Activated CD8-positive, alpha-beta T cell treated with anti-CD3 and anti-CD28 coated beads for 36 hours (primary cell): Measurements from ENCODE around the gene EMP1. TPM values are rescaled to one million over a fixed set of nuclear protein-coding genes. Genes with fewer than 3 reads are reported as not detected.

Source experiments
- ATAC-seq: fragments of 200-7000 bp; cut with Tn5 transposase; one replicate; pipeline ENCODE4 v1.10.0; 2021; ENCODE audit warnings: mild to moderate bottlenecking, moderate library complexity
- CTCF ChIA-PET: fragments of 350-600 bp; sonication (Branson Sonifier 250); formaldehyde crosslinking; loops from one replicate; lab custom pipeline; 2021; ENCODE audit warnings: antibody characterized with exemption; lab: Charles Lee
- POLR2A ChIA-PET: fragments of 350-600 bp; sonication (Branson Sonifier 250); formaldehyde crosslinking; loops from one replicate; lab custom pipeline; 2021; ENCODE audit warnings: antibody characterized with exemption; lab: Charles Lee
- DNase-seq: peaks from one replicate; pipeline ENCODE4 v3.0.0-alpha.2; 2020
- H3K27ac Mint-ChIP-seq: one replicate; pipeline ENCODE4 v1.8.0; 2021; ENCODE audit warnings: mild to moderate bottlenecking, mixed read lengths
- H3K27me3 Mint-ChIP-seq: one replicate; pipeline ENCODE4 v1.8.0; 2021; ENCODE audit warnings: mixed read lengths
- H3K36me3 Mint-ChIP-seq: one replicate; pipeline ENCODE4 v1.8.0; 2021; ENCODE audit warnings: low read depth, mixed read lengths
- H3K4me1 Mint-ChIP-seq: one replicate; pipeline ENCODE4 v1.8.0; 2021; ENCODE audit warnings: low read depth, mixed read lengths
- H3K4me3 Mint-ChIP-seq: one replicate; pipeline ENCODE4 v1.8.0; 2021; ENCODE audit warnings: mild to moderate bottlenecking, moderate library complexity, mixed read lengths
- H3K9me3 Mint-ChIP-seq: one replicate; pipeline ENCODE4 v1.8.0; 2021; ENCODE audit warnings: mixed read lengths
- intact Hi-C: fragments of 100-400 bp; cut with micrococcal nuclease; formaldehyde crosslinking; loops from one replicate; pipeline ENCODE4 v1.10.0; 2022
- total RNA-seq, 2 experiments: library from RNA; stranded (reverse); gene quantifications; one replicate each; pipeline ENCODE4 v1.2.3, GENCODE V29; 2021
- TF ChIP-seq, protein P1 (sequence below): fragments of 200-600 bp; IDR thresholded peaks from one replicate; pipeline ENCODE4 v1.8.0; 2022; ENCODE audit warnings: antibody characterized with exemption, mild to moderate bottlenecking

EMP1 gene
- total RNA-seq, 2 experiments from 2014 or later = 3.1 to 3.6 TPM

DNA sequence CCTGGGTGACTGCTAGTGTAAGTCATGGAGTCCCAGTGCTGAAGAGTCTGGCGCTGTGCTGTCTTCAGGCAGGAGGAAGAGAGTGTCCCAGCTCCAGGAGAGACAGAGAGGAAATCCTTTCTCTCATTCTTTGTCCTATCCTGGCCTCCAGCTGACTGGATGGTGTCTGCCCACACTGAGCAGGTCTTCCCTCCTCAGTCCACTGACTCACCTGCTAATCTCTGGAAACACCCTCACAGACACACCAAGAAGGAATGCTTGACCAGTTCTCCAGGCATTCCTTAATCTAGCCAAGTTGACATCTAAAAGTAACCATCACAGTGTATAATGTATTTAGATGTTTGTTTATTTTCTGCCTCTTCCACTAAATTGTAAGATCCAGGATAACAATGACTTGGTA, 53.9 kb downstream of the EMP1 start:
- TF ChIP-seq, protein P1, sequence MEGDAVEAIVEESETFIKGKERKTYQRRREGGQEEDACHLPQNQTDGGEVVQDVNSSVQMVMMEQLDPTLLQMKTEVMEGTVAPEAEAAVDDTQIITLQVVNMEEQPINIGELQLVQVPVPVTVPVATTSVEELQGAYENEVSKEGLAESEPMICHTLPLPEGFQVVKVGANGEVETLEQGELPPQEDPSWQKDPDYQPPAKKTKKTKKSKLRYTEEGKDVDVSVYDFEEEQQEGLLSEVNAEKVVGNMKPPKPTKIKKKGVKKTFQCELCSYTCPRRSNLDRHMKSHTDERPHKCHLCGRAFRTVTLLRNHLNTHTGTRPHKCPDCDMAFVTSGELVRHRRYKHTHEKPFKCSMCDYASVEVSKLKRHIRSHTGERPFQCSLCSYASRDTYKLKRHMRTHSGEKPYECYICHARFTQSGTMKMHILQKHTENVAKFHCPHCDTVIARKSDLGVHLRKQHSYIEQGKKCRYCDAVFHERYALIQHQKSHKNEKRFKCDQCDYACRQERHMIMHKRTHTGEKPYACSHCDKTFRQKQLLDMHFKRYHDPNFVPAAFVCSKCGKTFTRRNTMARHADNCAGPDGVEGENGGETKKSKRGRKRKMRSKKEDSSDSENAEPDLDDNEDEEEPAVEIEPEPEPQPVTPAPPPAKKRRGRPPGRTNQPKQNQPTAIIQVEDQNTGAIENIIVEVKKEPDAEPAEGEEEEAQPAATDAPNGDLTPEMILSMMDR = no peak
- Mint-ChIP-seq H3K9me3 (no peaks in the 10 kb centered on the region), H3K27me3 (peaks cover 7% of the 10 kb centered on the region), H3K4me1 (no peaks in the 10 kb centered on the region), H3K27ac (no peak overlapping the region), H3K36me3 (no peaks in the 10 kb centered on the region), H3K4me3 (no peak overlapping the region)
- ChIA-PET POLR2A (no interaction called here), CTCF (no interaction called here)
- no peak for DNase-seq
- intact Hi-C loops = no loop called here
- ATAC-seq = no peak

DNA sequence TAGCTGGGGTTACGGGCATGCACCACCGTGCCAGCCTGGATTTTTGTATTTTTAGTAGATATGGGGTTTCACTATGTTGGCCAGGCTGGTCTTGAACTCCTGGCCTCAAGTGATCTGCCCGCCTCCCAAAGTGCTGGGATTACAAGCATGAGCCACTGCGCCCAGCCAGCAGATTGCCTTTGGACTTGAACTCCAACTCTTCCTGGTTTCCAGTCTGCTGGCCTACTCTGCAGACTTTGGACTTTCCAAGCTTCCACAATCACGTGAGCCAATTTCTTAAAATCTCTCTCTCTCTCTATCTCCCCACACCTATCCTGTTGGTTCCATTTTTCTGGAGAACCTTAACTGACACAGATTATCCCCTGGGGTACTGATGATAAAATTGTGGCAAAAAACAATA, 55.0 kb downstream of the EMP1 start:
- no peak overlapping the region for H3K4me3 Mint-ChIP-seq
- intact Hi-C loops = no loop called here
- H3K36me3 Mint-ChIP-seq = no peaks in the 10 kb centered on the region
- TF ChIP-seq, protein P1 = no peak
- peaks cover 8% of the 10 kb centered on the region for H3K27me3 Mint-ChIP-seq
- ChIA-PET POLR2A (no interaction called here), CTCF (no interaction called here)
- DNase-seq (no peak), ATAC-seq (no peak)
- no peak overlapping the region for H3K27ac Mint-ChIP-seq
- H3K9me3 Mint-ChIP-seq = no peaks in the 10 kb centered on the region
- H3K4me1 Mint-ChIP-seq = peaks cover 3% of the 10 kb centered on the region

DNA sequence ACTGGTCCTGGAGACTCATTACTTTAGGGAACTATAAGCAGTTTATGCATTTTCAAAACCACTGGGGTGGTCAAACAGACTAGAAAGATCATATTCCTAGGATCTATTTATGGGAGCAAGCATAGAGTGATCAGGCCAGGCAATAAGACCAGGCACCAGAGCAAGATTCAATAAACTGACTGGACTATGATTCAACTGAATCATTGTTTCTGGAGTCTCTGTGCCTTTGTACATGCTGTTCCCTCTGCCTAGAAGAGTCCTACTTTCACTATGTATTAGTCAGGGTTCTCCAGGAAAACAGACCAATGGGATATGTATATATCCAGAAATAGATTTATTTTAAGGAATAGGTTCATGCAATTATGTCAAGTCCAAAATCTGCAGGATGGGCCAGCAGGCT, 55.5 kb downstream of the EMP1 start:
- peaks cover 3% of the 10 kb centered on the region for H3K4me1 Mint-ChIP-seq
- H3K9me3 Mint-ChIP-seq = no peaks in the 10 kb centered on the region
- DNase-seq = no peak
- ChIA-PET POLR2A (no interaction called here), CTCF (no interaction called here)
- H3K27ac Mint-ChIP-seq = no peak overlapping the region
- no peak for ATAC-seq
- no peaks in the 10 kb centered on the region for H3K36me3 Mint-ChIP-seq
- no peak overlapping the region for H3K4me3 Mint-ChIP-seq
- TF ChIP-seq, protein P1 = no peak
- intact Hi-C loops = no loop called here
- H3K27me3 Mint-ChIP-seq = peaks cover 8% of the 10 kb centered on the region

DNA sequence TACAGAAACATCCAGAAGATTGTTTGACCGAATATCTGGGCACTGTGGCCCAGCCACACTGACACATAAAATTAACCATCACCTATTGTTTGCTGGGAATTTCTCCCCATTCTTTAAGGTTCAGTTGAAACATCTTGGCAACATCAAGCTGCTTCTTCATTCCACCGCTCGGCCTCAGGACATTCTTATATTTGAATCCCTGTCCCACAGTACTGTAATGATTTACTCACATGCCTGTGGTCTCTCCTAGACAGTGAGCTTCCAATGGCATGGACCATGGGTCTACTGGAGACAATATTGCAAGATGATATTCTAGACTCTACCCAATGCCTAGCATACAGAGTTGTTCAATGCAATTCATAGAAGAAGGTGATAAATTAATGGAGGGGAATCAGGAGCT, 56.1 kb downstream of the EMP1 start:
- intact Hi-C loops = no loop called here
- no peak for ATAC-seq
- no peak overlapping the region for H3K27ac Mint-ChIP-seq
- H3K4me1 Mint-ChIP-seq = peaks cover 3% of the 10 kb centered on the region
- TF ChIP-seq, protein P1 = no peak
- ChIA-PET POLR2A (interaction anchor here (0.6 kb wide), 1 partner anchor 208 kb away, joined by 3 read pairs; no protein-coding TSS in a partner anchor), CTCF (interaction anchor here (1.1 kb wide), 1 partner anchor 109 kb away, joined by 4 read pairs; no protein-coding TSS in a partner anchor)
- no peaks in the 10 kb centered on the region for H3K9me3 Mint-ChIP-seq
- H3K4me3 Mint-ChIP-seq = no peak overlapping the region
- no peak for DNase-seq
- H3K36me3 Mint-ChIP-seq = no peaks in the 10 kb centered on the region
- peaks cover 8% of the 10 kb centered on the region for H3K27me3 Mint-ChIP-seq

DNA sequence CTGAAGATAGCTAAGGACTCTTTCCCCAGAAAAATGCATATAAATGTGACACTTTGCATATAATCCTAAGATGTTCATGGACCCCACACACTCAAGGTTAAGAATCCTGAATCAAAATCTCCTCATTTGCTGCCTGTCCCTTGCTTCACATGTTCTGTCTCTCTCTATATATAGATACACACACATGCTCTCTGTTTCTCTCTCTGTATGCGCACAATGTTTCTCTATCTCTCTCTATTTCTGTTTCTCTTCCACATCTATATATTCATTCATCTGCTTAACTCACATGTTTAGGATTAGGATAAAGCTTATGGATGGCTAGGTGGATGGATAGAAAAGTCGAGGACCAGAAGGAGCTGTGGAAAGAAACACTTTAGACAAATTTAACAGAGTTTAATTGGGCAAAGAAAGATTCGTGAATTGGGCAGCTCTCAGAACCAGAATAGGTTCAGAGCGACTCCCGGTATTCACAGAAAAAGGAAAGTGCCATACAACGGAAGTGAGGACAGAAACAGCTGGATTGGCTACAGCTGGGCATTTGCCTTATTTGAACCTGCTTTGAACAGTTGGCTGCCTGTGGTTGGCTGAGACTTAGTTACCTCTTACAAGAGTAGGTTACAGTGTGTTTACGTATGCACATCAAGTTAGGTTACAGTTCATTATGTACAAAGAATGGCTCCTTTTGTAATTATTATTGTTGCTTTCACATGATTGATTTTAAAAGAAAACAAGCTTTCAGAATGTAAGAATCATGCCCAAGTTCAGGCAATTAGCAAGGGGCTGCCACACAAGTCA, 57.6 kb downstream of the EMP1 start:
- intact Hi-C loops = no loop called here
- DNase-seq (no peak), ATAC-seq (no peak)
- H3K9me3 Mint-ChIP-seq = no peaks in the 10 kb centered on the region
- peaks cover 8% of the 10 kb centered on the region for H3K27me3 Mint-ChIP-seq
- peaks cover 3% of the 10 kb centered on the region for H3K4me1 Mint-ChIP-seq
- no peaks in the 10 kb centered on the region for H3K36me3 Mint-ChIP-seq
- H3K4me3 Mint-ChIP-seq = no peak overlapping the region
- ChIA-PET CTCF (interaction anchor here (0.6 to 4.7 kb wide), 14 partner anchors 8 to 403 kb away, joined by 3 to 39 read pairs (median 13); no protein-coding TSS in a partner anchor), POLR2A (no interaction called here)
- no peak overlapping the region for H3K27ac Mint-ChIP-seq
- TF ChIP-seq, protein P1 = no peak
